ENCODE measurements around the gene UPK2. TPM values are rescaled to one million over a fixed set of nuclear protein-coding genes. Genes with fewer than 3 reads are reported as not detected.

The UPK2 gene
- total RNA-seq = not detected

DNA sequence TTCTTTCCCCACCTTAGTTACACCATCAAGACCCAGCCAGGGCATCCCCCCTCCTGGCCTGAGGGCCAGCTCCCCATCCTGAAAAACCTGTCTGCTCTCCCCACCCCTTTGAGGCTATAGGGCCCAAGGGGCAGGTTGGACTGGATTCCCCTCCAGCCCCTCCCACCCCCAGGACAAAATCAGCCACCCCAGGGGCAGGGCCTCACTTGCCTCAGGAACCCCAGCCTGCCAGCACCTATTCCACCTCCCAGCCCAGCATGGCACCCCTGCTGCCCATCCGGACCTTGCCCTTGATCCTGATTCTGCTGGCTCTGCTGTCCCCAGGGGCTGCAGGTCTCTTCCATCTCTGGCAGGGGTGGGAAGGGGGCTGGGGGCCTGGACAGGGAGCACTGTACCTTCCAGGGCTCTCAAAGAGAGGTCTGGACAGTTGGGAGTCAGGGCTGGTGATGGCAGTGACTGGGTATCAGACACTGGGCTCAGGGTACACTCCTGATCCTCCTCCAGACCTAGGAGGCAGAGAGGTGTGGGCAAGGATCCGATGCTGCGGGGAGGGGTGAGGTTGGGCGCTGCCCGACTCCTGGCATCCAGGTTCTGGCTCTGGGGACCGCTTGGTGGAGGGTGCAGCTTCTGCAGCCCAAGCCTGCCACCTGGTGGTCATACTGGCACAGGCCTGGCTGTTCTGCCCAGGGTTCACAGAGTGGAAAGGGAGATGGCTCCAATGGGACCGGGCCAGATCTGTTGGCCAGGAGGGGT lies at the start of gene UPK2:
TSS of gene UPK2 (plus strand) at position 205 of the 753 bp plus-strand sequence. CDS start at position 258, 53 bp downstream.
- POLR2A ChIA-PET = no interaction called here
- H3K36me3 Mint-ChIP-seq (ENCODE audit: low read depth) = no peaks in the 10 kb centered on the region
- CTCF ChIA-PET = interaction anchor here (1.0 to 2.2 kb wide), 15 partner anchors 9 to 362 kb away, joined by 3 to 15 read pairs (median 5); no protein-coding TSS in a partner anchor
- no peaks in the 10 kb centered on the region for H3K9me3 Mint-ChIP-seq (ENCODE audit: insufficient read depth)
- H3K4me1 Mint-ChIP-seq (ENCODE audit: low read depth) = peaks cover 5% of the 10 kb centered on the region
- no peak within 1 kb of the TSS for H3K27ac Mint-ChIP-seq
- ATAC-seq = peak; percentile 100
- peaks cover 7% of the 10 kb centered on the region for H3K27me3 Mint-ChIP-seq (ENCODE audit: low read depth)
- no peak within 1 kb of the TSS for H3K4me3 Mint-ChIP-seq
- DNase-seq = peak; percentile 91

DNA sequence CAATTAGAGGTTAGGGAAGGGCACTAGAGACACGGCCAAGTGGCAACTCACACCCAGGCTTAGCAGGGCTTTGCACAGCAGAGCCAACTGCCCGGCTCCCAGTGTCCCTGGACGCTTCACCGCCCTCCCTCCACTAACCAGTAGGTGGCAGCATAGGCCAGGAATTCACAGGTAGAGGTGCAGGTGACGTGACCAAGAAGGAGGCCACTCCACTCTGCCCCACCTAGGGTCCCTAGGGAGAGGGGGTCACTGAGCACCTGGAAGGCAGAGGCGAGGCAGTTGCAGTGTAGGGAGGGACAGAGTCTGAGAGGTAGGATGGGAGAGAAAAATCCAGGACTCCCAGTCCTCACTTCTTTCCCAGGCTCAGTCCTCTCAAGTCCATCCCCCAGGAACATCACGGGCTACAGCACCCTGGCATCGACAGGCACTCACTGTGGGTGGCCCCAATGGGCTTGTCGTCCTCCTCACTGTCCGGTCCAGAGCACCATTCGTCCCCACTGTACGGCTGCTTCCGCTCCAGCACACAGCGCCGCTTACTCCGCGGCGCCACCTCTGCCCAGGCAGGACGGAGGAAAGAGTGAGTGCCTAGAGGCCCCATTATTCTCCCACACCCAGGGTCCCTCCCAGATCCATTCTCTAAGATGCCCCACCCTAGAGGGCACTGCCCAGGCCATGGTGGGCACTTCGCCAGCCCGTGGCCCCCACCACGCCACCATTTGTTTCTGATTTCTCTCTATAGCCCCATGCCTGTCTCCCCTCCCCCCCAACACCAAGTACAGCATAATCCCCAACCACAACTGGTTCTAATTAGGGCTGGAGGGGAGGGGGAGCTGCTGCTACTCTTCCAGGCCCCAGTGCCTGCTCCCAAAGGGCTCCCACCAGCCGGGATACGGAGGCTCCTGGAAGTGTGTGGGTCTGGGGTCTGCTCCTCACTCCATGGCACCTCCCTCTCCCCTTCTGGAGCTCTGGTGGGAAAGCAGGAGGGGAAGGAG lies 48.8 kb upstream of the UPK2 start:
- Mint-ChIP-seq H3K27ac (peak overlapping the region; percentile 42), H3K4me3 (no peak overlapping the region), H3K27me3 (ENCODE audit: low read depth) (no peaks in the 10 kb centered on the region), H3K9me3 (ENCODE audit: insufficient read depth) (no peaks in the 10 kb centered on the region), H3K4me1 (ENCODE audit: low read depth) (peaks cover 47% of the 10 kb centered on the region), H3K36me3 (ENCODE audit: low read depth) (peaks cover 37% of the 10 kb centered on the region)
- ChIA-PET CTCF (interaction anchor here (0.9 to 2.0 kb wide), 9 partner anchors 12 to 160 kb away, joined by 3 to 8 read pairs (median 5); partner anchors contain the start of gene UPK2), POLR2A (interaction anchor here (0.9 to 3.6 kb wide), 4 partner anchors 16 to 117 kb away, joined by 3 to 12 read pairs (median 8); partner anchors contain the start of gene BCL9L)
- ATAC-seq = peak; percentile 74
- peak; percentile 91 for DNase-seq

DNA sequence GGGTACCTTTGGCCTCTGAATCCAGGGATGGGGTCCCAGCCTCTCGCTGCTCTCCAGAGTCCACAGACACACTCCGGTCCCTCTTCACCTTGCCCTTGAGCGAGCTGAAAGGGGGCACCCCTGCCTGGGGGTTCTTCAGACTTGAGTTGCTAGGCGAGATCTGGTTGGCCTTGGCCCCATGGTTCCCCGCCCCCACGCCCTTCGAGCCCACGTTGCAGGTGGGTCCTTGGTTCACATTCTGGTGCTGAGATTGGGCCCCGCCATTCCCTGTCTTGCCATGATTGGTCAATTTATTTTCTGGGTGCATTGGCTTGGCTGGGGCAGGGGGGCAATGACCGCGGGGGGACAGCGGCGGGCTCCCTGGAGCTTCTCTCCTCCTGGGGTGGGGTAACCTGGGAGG lies 47.8 kb upstream of the UPK2 start:
- DNase-seq (no peak), ATAC-seq (no peak)
- H3K27ac Mint-ChIP-seq = no peak overlapping the region
- H3K4me3 Mint-ChIP-seq = no peak overlapping the region
- ChIA-PET POLR2A (interaction anchor here (0.7 to 5.9 kb wide), 5 partner anchors 13 to 118 kb away, joined by 3 to 46 read pairs (median 9); partner anchors contain the start of genes BCL9L and DDX6), CTCF (interaction anchor here (1.0 to 2.0 kb wide), 5 partner anchors 30 to 159 kb away, joined by 3 to 8 read pairs (median 5); partner anchors contain the start of gene UPK2)
- H3K9me3 Mint-ChIP-seq (ENCODE audit: insufficient read depth) = no peaks in the 10 kb centered on the region
- H3K4me1 Mint-ChIP-seq (ENCODE audit: low read depth) = peaks cover 56% of the 10 kb centered on the region
- no peaks in the 10 kb centered on the region for H3K27me3 Mint-ChIP-seq (ENCODE audit: low read depth)
- peaks cover 37% of the 10 kb centered on the region for H3K36me3 Mint-ChIP-seq (ENCODE audit: low read depth)

DNA sequence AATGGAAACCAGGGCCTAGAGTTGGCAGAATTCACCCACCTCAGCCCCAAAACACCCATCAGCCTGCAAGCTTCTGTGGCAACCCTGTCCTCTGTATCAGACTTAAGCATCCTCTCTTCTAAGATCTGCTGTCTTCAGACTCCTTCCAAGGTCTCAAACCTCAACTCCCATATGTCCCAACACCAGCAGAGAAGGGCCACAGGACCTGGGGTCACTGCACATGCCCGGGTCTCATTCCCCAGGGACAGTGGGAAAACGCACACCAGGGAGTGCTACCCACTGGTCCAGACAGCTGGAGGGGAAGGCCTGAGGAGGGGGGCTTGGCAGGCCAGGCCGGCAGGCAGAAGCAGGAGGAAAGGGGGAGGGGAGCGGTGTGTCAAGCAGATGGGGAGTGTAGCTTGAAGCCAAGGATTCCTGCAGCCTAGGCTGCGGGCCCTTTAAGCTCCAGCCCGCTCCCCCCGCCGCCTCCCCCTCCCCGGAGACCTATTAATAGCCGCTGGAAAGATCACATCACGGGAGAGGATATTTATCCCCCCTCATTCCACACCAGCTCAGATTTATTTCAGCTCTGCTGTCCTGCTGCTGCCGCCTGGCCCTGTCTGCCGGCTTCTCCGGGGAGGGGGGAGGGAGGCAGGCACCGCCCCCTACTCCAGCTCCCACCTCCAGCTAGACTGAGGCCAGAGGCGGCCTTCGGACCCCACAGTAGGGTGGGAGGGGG lies 47.0 kb upstream of the UPK2 start:
- H3K4me1 Mint-ChIP-seq (ENCODE audit: low read depth) = peaks cover 63% of the 10 kb centered on the region
- no peaks in the 10 kb centered on the region for H3K27me3 Mint-ChIP-seq (ENCODE audit: low read depth)
- peak overlapping the region; percentile 13 for H3K4me3 Mint-ChIP-seq

DNA sequence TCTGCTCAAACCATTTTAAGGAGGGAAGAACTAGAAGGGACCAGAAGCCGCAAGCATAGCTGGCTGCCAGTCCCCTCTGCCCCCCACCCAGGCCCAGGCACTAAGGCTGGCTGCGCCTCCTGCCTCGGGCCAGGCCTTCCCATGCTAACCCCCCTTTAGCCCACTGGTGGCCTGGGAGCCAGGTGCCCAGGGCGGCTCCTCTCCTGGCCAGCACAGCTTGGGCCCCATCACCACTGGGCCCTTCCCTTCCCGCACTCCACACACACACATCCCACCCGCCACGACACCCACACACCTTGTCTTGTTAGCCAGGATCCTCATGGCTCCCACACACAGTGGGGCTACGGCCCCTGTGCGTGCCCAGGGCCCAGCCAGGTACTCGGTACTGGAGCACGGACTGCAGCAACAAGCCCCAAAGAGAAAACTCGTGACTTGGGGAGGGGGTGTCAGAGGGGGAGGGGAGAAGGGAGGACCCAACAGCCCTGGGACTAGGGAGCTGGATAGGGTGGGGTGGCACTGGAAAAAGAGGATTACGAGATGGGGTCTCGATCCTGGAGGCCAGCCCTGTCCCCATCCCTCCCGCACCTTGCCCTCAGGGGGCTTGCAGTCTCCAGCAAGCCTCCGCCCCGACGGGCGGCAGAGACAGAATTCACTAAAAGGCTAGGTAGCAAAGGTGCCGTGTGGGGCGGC lies 46.3 kb upstream of the UPK2 start:
- ATAC-seq = no peak
- ChIA-PET POLR2A (interaction anchor here (0.7 to 5.9 kb wide), 6 partner anchors 13 to 119 kb away, joined by 3 to 46 read pairs (median 10); partner anchors contain the start of genes BCL9L and DDX6), CTCF (interaction anchor here (1.1 to 2.0 kb wide), 8 partner anchors 31 to 118 kb away, joined by 3 to 8 read pairs (median 3); partner anchors contain the start of genes CENATAC, DDX6 and UPK2)
- no peak overlapping the region for H3K4me3 Mint-ChIP-seq
- H3K9me3 Mint-ChIP-seq (ENCODE audit: insufficient read depth) = no peaks in the 10 kb centered on the region
- DNase-seq = no peak
- H3K36me3 Mint-ChIP-seq (ENCODE audit: low read depth) = peaks cover 35% of the 10 kb centered on the region
- peaks cover 70% of the 10 kb centered on the region for H3K4me1 Mint-ChIP-seq (ENCODE audit: low read depth)
- H3K27me3 Mint-ChIP-seq (ENCODE audit: low read depth) = no peaks in the 10 kb centered on the region
- H3K27ac Mint-ChIP-seq = peak overlapping the region; percentile 6

More for the DNA sequence above, 47.0 kb upstream of the UPK2 start:
- Mint-ChIP-seq H3K27ac (peak overlapping the region; percentile 77), H3K36me3 (ENCODE audit: low read depth) (peaks cover 33% of the 10 kb centered on the region), H3K9me3 (ENCODE audit: insufficient read depth) (no peaks in the 10 kb centered on the region)
- ATAC-seq (no peak), DNase-seq (no peak)
- CTCF ChIA-PET = interaction anchor here (1.1 to 2.0 kb wide), 7 partner anchors 30 to 118 kb away, joined by 3 to 8 read pairs (median 3); partner anchors contain the start of genes DDX6 and UPK2
- POLR2A ChIA-PET = interaction anchor here (0.6 to 5.9 kb wide), 5 partner anchors 14 to 119 kb away, joined by 3 to 46 read pairs (median 9); partner anchors contain the start of genes BCL9L and DDX6

DNA sequence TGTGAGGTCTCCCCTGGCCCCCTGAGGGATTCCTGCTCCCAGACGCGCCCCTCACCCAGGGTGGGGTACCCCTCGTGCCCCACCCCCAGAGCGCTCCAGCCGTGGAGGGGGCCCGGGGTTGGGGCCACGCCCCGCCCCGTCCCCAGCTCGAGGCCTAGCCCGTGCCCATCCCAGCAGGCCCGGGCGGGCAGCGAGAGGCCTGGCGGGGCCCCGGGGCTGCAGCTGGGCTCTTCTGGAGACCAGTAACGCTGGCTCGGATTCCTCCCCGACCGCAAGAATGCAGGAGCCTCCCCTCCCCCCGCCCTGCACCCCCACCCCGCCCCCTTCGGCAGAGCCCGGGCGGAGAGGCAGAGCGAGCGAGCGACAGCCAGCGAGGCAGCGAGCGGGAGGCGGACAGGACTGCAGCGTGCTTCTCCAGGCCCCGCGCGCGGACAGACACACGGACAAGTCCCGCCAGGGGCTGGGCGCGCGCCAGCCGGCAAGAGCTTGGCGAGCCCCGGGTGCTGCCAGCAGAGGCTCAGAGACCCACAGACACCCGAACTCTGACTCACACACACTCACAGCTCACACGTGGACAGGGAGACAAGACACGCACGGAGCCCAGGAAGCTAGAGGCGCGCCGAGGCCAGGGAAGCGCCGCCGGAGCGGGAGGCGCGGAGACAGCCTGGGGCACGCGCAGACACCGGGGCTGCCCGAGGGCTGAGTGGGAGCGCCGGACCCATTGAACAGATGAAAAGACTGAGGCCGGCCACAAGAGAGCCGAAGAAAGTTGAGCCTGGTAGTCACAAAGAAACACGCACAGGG lies 45.6 kb upstream of the UPK2 start:
- Mint-ChIP-seq H3K9me3 (ENCODE audit: insufficient read depth) (no peaks in the 10 kb centered on the region), H3K27me3 (ENCODE audit: low read depth) (no peaks in the 10 kb centered on the region), H3K36me3 (ENCODE audit: low read depth) (peaks cover 32% of the 10 kb centered on the region), H3K4me3 (peak overlapping the region; percentile 72), H3K27ac (peak overlapping the region; percentile 76), H3K4me1 (ENCODE audit: low read depth) (peaks cover 77% of the 10 kb centered on the region)
- no peak for DNase-seq
- ATAC-seq = no peak
- CTCF ChIA-PET = interaction anchor here (1.1 kb wide), 3 partner anchors 46 to 122 kb away, joined by 3 to 5 read pairs (median 3); partner anchors contain the start of genes CENATAC and UPK2
- POLR2A ChIA-PET = interaction anchor here (0.6 to 5.9 kb wide), 8 partner anchors 12 to 1049 kb away, joined by 3 to 46 read pairs (median 6); partner anchors contain the start of gene DDX6

DNA sequence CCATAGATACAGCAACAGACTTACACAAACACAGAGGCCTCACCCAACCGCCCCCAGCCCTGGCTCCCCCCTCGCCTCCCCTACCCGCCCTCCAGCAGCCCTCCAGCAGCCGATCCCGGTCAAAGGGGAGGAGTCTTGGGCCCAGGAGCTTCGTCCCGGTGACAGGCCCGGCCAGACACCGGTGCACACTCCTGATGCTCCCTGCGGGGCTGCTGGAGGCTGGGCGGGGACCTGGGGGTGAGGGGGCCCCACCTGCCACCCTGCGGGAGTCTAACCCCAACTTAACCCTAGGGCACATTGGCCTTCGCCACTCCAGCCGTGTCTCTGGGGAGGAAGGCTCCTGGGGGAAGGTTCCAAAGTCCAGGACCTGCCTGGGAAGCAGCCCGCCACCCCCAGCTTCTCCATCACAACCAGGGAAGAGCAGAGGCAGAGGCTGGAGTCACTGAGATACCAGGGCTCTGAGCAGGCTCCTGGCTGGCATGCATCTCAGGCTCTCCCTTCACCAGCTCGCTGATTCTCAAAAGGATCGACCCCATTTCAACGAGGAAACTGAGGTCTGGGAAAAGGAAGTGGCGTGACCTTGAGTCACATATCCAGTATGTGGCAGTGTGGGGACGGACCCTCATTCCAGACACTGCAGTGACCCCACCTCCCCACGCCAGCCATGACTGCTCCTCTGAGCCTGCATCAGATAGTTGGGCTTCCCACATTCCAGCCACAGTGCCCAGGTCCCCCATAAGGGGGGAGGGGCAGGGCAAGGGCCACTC lies 44.8 kb upstream of the UPK2 start:
- Mint-ChIP-seq H3K27ac (peak overlapping the region; percentile 95), H3K4me3 (peak overlapping the region; percentile 72), H3K4me1 (ENCODE audit: low read depth) (peaks cover 85% of the 10 kb centered on the region), H3K9me3 (ENCODE audit: insufficient read depth) (no peaks in the 10 kb centered on the region), H3K36me3 (ENCODE audit: low read depth) (peaks cover 31% of the 10 kb centered on the region), H3K27me3 (ENCODE audit: low read depth) (no peaks in the 10 kb centered on the region)
- ChIA-PET CTCF (interaction anchor here (1.1 to 3.2 kb wide), 4 partner anchors 29 to 123 kb away, joined by 3 to 10 read pairs (median 4); partner anchors contain the start of genes CENATAC and UPK2), POLR2A (interaction anchor here (0.8 to 6.4 kb wide), 8 partner anchors 7 to 121 kb away, joined by 3 to 104 read pairs (median 6); partner anchors contain the start of genes BCL9L and DDX6)
- ATAC-seq (no peak), DNase-seq (no peak)

DNA sequence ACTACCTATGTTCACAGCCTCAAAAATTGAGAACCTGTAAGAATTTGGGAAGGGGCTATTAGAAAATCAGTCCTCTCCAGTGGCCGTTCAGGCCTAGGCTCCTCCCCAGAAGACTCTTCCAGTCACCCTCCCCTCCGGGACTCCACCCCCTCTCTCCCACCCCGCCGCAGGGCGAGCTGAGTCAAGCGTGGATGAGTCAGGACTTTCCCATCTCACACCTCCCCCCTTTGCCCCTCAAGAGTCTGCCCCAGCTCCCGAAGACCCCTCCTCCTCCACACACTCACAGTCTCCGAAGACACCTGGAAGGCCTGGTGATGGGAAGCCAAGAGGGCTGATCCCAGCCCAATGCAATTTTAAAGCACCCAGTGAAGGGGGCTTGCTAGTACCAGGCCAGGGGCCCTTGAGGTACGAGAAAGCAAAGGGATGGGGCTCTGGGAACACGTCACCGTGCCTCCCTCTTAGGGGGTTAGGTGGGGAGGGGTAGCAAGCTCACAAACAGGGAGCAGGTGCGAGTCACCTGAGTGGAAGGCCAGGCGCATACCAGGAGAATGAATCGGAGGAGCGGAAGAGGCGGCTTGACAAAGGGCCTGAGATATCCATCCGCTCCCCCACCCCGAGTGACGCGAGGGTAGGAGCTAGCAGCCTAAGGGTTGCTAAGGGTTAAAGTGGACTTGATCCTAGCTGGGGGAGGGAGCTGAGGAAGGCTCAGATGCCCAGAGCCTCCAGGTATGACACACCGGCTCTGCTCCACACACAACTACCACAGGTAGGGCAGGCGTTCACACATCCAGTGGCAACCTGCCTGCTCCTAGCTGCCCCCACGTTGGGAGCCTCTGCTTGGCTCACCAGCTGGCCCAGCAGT lies 44.0 kb upstream of the UPK2 start:
- CTCF ChIA-PET = interaction anchor here (1.1 to 3.2 kb wide), 7 partner anchors 17 to 224 kb away, joined by 3 to 10 read pairs (median 6); no protein-coding TSS in a partner anchor
- Mint-ChIP-seq H3K27ac (peak overlapping the region; percentile 95), H3K27me3 (ENCODE audit: low read depth) (no peaks in the 10 kb centered on the region), H3K36me3 (ENCODE audit: low read depth) (peaks cover 29% of the 10 kb centered on the region), H3K4me3 (peak overlapping the region; percentile 68), H3K4me1 (ENCODE audit: low read depth) (peaks cover 85% of the 10 kb centered on the region), H3K9me3 (ENCODE audit: insufficient read depth) (no peaks in the 10 kb centered on the region)
- DNase-seq (peak; percentile 73), ATAC-seq (peak; percentile 20)
- POLR2A ChIA-PET = interaction anchor here (0.8 to 6.4 kb wide), 8 partner anchors 8 to 122 kb away, joined by 3 to 104 read pairs (median 8); partner anchors contain the start of genes BCL9L and DDX6
